Uterus (tissue), 2 donors: Measurements from ENCODE around the gene SPEM3.

Experiments used
- POLR2A ChIP-seq, 2 donors: fragments of 450-650 bp; IDR thresholded peaks; one replicate each; pipeline ENCODE4 v1.6.1; 2016; ENCODE audit warnings: antibody characterized with exemption in 2 of 2, mild to moderate bottlenecking in 1 of 2, moderate library complexity in 1 of 2
- TF ChIP-seq, protein P1 (sequence below), 4 experiments: fragments of 200-600 bp in 2 of 4; fragments of 450-650 bp in 2 of 4; sonication (generic) in 2 of 4; IDR thresholded peaks; one replicate each; pipeline ENCODE4 v1.5.1; 2016 to 2019; ENCODE audit warnings: antibody characterized with exemption in 4 of 4, mild to moderate bottlenecking in 2 of 4, moderate library complexity in 1 of 4

DNA sequence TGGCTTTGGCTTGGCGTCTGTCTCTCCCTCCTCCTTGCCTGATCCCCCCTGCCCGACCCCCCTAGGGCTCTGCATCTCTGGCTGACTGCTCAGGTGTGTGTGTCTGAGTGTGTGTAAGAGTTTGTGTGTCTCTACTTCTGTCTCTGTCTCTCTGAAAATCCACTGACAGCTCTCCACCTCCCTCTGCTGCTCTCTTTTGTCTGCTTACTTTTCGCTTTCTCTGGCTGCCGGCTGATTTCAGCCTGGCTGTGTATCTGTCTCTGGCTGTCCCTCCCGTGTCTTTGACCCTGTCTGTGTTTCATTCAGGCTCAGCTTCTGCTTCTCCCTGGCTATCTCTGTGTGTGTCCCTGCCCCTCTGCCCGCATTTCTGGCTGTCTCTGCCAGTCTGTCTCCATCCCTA, 12.3 kb upstream of the SPEM3 start:
- no peak for TF ChIP-seq POLR2A (IDR thresholded peaks at IDR 0.05)
- TF ChIP-seq, protein P1, sequence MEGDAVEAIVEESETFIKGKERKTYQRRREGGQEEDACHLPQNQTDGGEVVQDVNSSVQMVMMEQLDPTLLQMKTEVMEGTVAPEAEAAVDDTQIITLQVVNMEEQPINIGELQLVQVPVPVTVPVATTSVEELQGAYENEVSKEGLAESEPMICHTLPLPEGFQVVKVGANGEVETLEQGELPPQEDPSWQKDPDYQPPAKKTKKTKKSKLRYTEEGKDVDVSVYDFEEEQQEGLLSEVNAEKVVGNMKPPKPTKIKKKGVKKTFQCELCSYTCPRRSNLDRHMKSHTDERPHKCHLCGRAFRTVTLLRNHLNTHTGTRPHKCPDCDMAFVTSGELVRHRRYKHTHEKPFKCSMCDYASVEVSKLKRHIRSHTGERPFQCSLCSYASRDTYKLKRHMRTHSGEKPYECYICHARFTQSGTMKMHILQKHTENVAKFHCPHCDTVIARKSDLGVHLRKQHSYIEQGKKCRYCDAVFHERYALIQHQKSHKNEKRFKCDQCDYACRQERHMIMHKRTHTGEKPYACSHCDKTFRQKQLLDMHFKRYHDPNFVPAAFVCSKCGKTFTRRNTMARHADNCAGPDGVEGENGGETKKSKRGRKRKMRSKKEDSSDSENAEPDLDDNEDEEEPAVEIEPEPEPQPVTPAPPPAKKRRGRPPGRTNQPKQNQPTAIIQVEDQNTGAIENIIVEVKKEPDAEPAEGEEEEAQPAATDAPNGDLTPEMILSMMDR (IDR thresholded peaks at IDR 0.05), result no peak
